ENCODE data around the gene MEP1A.
A peak's percentile ranks its signal among the peaks of the same experiment; 100 is the strongest.
"Not testable (repeated sequence)": the region's sequence is repeated elsewhere in the genome, so short reads cannot be mapped to it uniquely, and the experiment has no call there.

MEP1A gene

DNA sequence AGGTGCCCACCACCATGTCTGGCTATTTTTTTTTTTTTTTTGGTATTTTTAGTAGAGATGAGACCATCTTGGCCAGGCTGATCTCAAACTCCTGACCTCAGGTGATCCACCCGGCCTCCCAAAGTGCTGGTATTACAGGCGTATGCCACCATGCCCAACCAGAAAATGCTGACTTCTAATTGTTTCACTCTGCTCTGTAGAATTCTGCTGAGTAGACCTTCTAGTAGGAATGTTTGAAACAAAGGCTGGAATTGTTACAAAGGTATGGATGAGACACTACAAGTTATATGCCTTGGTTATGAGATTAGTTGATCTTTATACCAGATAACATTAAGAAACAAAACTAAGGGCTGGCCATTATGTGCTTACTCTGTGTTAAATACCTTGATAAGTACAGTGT is 44.8 kb downstream of the MEP1A start:
- no peak for DNase-seq

- not testable (repeated sequence) for DNase-seq
Measured at GRCh38 chr6:46842252-46842846, 49.2 kb downstream of the MEP1A start.

DNA sequence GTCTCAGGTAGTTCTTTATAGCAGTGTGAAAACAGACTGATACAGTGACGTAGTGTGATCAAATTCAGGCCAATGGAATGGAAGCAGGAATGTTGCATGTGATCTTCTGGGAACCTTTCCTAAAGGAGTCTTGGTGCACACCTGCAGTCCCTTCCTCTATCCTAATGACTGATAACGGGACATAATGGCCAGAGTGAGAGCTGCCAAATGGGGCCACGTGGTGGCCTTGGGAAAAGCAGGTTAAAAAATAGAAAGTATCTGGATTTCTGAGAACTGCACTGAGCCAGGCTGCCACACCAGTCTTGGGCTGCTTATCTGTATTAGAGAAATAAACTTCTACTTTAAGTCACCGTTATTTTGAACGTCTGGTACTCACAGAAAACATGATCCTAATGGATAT is 51.9 kb downstream of the MEP1A start:
- no peak for DNase-seq

- DNase-seq: peak; percentile 71
Measured at GRCh38 chr6:46848684-46849360, 55.6 kb downstream of the MEP1A start.

DNA sequence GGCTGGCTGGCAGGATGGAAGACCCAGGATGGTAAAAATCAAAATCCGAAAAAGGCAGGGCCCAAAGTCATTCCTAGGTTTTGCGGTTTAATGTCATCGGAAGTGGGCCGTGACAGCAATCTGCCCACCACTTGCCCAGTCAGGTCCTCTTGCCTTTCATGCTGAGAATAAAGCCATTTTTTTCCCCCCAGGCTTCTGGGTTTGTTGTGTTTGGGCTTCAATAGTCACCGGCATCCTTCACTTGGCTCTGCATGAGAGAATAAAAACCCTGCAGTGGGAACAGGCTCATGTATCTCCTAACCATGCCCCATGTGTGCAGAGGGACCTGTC is 56.1 kb downstream of the MEP1A start:
- DNase-seq: no peak

DNA sequence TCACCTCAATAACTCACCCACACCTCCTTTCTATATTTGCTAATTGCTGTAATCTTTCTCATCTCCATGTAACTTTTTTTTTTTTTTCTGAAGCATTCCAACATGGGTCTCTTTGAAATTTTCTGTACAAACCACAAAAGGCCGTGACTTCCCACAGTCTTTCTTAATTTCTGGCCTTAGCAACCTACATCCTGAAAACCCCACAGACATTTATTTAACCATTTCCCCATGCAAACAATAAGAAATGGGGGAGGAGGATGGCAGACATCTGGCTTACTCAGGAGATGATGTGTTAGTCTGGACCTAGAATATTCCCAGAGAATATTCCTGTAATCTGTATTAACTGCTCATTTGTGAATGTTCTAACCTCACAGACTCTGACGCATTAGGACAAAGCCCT is 57.6 kb downstream of the MEP1A start:
- DNase-seq: no peak

- not testable (repeated sequence) for DNase-seq
Measured at GRCh38 chr6:46851576-46851975, 58.4 kb downstream of the MEP1A start.

DNA sequence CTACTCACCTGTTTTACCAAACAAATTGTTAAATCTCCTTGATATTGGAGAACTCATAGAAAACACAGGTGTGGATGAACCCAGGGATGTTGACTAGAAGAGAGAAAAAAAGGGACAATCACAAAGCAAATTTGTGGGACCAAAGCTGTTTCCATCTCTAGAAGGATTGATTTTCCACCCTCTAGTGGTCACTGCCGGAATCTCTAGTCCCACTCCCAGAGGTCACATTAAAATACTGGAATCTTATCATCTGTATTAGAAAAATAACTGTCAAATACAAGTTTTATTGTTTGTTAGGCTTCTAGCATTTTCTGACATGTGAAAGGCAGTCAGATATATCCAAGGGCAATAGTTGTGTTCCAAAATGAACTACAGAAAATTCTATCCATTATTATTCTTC is 62.8 kb downstream of the MEP1A start:
- peak; percentile 25 for DNase-seq

GRCh38 chr6:46862381-46862780 is 69.2 kb downstream of the MEP1A start:
- no peak for DNase-seq

DNA sequence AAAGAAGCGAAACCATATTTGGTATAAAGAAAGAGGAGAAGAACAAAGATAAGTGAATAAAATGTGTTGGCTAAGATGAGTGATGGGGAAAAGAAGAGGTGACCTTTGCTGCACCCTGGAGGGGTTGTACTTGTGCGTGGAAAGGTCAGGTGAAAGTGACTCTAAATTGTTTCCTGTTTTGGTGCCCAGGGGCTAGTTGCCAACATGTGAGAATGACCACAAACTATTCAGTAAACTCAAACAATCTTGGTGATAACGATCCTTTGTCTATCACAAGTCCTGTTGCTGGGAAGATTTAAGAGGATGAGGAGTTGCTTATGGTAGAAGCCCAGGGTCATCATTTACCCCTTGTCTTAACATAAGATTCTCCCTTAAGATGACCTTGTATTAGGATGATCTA is 70.6 kb downstream of the MEP1A start:
- no peak for DNase-seq

DNA sequence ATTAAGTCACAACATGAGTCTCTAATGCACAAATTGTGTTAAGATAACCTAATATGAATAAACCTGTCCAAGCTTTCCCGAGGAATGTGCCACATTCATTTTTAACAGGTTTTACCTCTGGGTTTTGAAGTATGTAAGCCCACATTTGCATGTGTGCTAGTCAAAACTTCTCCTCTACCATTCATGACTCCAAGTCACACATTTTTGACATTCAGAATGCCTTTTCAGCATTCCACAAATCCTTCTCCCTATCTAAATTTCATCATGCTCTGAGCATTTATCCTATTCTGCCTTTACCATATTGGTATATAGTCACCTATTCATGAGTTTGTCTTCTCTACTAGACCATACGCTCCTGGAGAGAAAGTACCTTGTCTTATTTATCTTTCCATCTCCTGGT is 72.0 kb downstream of the MEP1A start:
- no peak for DNase-seq

DNA sequence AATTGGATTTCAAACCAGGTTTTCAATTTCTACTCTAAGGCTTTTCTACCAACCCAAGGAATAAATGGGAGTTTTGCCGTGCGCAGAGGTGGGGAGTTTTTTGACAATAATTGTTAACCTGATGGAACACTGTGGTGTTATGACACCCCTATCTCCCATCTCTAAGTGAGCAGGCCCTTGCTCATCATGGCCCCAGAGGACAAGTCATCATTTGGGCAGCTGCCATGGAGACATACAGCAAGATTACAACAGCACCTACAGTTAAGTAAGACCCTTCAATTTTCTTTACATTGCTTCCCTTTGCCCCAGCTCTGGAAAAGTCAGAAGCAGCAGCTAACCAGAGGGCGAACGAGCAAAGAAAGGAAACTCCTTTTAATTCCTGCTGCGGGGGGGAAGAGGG is 74.2 kb downstream of the MEP1A start:
- no peak for DNase-seq

DNA sequence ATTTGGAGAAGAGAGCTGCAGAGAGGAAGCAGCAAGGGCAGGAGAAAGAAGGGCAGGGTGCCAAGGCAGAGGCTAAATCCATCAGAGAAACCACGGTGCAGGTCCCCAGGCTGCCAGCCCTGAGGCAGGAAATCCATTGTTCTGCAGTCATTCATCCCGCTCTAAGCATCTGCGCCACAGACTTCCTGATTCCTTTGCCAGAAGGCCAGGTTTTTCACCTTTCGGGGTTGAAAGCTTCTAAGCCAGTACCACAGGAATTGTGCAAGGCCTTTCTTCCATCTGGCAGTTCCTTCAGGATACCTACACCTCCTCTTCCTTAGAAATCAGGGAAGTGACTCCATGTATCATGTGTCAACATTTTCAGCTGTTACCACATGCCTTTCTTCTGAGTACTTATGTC is 82.9 kb downstream of the MEP1A start:
- DNase-seq: no peak

GRCh38 chr6:46879003-46879402 is 85.8 kb downstream of the MEP1A start:
- DNase-seq: no peak

GRCh38 chr6:46882645-46883044 is 89.5 kb downstream of the MEP1A start:
- DNase-seq: no peak

DNA sequence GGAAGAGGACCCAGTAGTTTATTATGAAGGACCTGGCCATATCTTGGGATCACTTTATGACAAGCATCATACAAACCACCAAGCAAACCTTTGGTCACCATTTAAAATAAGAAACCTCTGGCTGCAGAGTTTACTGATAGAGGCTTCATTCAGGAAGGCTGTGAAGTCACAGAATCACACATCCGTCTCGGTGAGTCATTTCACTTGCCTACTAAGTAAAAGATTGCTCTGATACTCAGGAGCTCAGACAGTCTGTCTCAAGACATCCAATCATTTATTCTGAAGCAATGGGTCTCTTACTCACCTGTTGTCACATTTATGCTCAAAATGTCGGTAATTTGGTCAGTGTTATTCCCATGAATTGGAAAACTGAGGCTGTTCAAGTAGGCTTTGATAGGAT is 94.8 kb downstream of the MEP1A start:
- DNase-seq: no peak

GRCh38 chr6:46888578-46888977 is 95.4 kb downstream of the MEP1A start:
- DNase-seq: no peak

All from hematopoietic multipotent progenitor cell treated with erythropoietin and hydrocortisone succinate and interleukin-3 and kit ligand, for 8 days (in vitro differentiated cells).